HL-60 (cell line): ENCODE measurements around the gene GNLY.
"Not testable (repeated sequence)": the region's sequence is repeated elsewhere in the genome, so short reads cannot be mapped to it uniquely, and the experiment has no call there.

ENCODE experiments used
- TF ChIP-seq, protein P1 (sequence below): IDR thresholded peaks from one replicate; pipeline ENCODE4 v1.5.1; 2011; ENCODE audit warnings: low read length, control low read depth, inconsistent platforms; ENCODE audit not compliant: insufficient read depth
- TF ChIP-seq, protein P2 (sequence below): IDR thresholded peaks from 2 replicates; pipeline ENCODE4 v1.6.1; 2012; ENCODE audit warnings: low read depth; ENCODE audit not compliant: insufficient replicate concordance

DNA sequence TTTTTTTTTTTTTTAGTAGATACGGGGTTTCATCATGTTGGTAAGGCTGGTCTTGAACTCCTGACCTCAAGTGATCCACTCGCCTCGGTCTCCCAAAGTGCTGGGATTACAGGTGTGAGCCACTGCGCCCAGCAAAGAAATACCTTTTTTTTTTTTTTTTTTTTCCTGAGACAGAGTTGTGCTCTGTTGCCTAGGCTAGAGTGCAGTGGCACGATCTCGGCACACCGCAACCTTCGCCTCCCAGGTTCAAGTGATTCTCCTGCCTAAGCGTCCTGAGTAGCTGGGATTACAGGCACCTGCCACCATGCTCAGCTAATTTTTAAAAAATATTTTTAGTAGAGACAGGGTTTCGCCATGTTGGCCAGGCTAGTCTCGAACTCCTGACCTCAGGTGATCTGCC, 33.9 kb upstream of the GNLY start:
- TF ChIP-seq, protein P1, sequence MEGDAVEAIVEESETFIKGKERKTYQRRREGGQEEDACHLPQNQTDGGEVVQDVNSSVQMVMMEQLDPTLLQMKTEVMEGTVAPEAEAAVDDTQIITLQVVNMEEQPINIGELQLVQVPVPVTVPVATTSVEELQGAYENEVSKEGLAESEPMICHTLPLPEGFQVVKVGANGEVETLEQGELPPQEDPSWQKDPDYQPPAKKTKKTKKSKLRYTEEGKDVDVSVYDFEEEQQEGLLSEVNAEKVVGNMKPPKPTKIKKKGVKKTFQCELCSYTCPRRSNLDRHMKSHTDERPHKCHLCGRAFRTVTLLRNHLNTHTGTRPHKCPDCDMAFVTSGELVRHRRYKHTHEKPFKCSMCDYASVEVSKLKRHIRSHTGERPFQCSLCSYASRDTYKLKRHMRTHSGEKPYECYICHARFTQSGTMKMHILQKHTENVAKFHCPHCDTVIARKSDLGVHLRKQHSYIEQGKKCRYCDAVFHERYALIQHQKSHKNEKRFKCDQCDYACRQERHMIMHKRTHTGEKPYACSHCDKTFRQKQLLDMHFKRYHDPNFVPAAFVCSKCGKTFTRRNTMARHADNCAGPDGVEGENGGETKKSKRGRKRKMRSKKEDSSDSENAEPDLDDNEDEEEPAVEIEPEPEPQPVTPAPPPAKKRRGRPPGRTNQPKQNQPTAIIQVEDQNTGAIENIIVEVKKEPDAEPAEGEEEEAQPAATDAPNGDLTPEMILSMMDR = not testable (repeated sequence)
- TF ChIP-seq, protein P2, sequence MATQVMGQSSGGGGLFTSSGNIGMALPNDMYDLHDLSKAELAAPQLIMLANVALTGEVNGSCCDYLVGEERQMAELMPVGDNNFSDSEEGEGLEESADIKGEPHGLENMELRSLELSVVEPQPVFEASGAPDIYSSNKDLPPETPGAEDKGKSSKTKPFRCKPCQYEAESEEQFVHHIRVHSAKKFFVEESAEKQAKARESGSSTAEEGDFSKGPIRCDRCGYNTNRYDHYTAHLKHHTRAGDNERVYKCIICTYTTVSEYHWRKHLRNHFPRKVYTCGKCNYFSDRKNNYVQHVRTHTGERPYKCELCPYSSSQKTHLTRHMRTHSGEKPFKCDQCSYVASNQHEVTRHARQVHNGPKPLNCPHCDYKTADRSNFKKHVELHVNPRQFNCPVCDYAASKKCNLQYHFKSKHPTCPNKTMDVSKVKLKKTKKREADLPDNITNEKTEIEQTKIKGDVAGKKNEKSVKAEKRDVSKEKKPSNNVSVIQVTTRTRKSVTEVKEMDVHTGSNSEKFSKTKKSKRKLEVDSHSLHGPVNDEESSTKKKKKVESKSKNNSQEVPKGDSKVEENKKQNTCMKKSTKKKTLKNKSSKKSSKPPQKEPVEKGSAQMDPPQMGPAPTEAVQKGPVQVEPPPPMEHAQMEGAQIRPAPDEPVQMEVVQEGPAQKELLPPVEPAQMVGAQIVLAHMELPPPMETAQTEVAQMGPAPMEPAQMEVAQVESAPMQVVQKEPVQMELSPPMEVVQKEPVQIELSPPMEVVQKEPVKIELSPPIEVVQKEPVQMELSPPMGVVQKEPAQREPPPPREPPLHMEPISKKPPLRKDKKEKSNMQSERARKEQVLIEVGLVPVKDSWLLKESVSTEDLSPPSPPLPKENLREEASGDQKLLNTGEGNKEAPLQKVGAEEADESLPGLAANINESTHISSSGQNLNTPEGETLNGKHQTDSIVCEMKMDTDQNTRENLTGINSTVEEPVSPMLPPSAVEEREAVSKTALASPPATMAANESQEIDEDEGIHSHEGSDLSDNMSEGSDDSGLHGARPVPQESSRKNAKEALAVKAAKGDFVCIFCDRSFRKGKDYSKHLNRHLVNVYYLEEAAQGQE = not testable (repeated sequence)
